Stimulated activated CD4-positive, alpha-beta T cell treated with anti-CD3 and anti-CD28 coated beads, Interleukin-12 subunit alpha, Interleukin-12 subunit beta, amount 100 ng/mL, for 48 hours (primary cell): ENCODE data around the gene SH2D1B.

Experiments used
- DNase-seq, 3 donors: peaks; one replicate each; pipeline ENCODE4 v3.0.0-alpha.2; 2020; ENCODE audit warnings: low read depth in 2 of 3, low spot score in 1 of 3

SH2D1B gene

DNA sequence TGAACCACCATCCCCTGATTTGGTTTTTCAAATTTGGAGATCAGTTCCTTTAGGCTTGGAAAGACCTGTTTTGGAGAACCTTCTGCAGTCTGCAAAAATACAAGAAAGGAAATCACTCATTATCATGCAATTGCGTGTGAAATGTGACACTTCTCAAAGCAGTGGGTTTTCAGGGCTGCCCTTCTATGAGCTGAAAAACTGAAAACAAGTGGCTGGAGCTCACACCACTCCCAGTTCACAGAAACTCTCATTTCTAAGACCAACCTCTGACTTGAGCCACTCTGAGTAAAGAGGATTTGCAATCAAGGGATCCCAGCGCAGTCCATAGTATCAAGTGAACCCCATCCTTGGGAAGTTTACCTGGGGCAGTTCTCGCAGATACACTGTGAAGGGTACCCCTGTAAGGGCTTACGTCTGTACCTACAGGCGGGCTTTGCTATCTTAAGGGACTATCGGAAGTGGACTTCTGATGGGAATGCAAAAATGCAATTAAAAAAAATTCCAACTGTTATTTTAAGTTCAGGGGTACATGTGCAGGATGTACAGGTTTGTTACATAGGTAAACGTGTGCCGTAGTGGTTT lies 12.8 kb downstream of the SH2D1B start:
- no peak for DNase-seq

DNA sequence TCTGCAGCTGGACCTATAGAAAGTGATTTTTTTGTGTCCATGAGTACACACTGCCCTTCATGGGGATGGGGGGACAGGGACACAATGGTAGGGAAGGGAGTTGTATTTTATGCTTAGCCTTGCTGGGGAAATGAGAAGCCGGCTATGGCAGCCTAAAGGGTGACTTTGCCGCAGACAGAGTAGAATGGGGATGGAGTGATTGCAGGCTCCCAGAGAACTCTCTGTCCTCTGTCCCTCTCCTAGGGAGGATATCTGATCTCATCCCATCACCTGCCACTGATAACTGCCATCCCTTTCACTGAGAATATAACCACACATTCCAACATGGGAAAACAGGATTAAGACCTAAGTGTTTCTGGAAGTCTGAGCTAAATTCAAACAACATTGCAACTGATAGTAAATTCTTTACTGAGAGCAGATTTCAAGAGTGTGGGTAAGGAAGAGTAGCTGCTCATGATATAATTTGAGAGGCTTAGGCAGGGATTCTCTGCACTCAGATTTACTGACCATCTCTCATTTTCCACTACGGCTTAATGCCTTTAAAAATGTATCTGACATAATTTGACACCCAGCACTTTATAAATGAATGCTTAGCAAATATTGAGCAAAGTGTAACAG lies 13.9 kb downstream of the SH2D1B start:
- DNase-seq: no peak

DNA sequence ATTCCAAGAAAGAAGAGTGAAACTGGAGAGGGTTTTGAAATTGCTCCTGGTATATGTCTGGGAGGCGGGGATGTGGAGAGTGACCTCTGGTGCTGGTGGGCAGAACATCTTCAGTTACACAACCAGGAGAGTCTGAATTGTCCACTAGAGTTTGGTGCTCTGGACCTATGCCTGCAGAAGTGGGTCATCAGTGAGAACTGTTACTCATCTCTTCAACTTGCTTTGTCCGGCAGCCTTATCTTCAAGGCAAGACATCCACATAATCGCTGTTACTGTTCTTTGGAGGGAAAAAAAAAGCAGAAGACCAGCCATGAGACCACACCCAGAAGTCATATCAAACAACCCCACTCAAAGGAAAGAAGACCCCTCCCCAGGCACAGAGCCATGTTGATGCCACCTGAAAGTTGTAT lies 14.9 kb downstream of the SH2D1B start:
- DNase-seq: no peak

DNA sequence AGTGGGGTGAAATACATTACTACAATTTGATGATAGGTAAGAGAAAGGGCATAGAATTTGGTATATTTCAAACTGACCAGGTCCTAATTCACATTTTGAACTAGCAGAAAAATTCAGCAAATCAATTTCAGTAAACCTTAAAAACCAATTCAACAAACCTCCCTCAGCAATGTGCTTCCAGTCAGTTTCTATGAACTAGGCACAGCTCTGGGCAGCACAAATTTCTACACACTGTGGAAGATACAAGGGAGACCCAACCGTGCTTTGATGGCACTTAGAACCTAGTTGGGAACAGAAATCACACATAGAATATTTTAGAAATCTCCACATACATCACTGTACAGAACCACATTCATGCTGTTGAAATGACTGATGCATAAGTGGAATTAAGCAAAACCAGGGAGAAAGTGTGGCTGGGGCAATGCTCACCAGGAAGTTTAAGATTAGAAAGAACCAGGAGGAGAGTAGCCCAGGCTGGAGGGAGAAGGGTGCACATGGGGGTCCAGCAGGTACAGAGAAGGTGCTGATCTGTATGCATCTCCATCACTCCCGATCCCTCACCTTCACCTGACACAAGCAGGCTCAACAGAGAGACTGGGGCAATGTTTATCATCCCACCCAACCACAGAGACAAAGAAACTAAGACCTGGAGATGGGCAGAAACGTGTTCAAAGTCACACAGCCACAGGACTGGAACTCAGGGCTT lies 15.6 kb downstream of the SH2D1B start:
- no peak for DNase-seq

DNA sequence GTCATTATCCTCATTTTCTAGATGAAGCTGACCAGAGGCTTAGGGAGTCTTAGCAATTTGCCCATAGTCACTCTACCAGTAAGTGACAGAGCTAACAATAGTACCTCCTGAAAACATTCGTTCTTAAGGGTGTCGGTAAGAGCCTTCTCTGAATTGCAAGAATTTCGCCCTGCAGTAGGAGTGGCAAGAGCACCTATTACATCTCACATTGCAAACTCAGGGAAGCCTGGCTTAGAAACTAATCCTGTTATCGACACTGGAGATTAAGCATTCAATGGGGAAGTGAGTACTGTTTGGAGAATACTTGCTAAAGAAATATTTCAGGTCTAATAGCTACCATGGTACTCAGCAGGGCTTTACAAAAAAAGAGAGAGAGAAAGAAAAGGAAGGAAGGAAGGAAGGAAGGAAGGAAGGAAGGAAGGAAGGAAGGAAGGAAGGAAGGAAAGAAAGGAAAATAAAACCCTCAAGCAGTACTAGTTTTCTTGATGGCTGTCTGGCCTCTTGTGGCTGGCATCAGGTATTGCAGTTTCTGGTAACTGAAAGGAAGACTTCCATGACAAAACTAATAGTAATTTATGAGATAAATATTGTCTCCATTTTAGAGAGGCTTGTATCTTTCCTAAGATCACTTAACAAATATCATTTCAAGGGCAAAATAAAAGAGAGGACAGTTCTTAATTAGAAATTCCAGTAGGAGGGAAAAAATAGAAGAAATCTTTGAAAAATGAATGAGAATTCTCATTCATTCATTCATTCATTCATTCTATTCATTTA lies 20.0 kb downstream of the SH2D1B start:
- DNase-seq: peak in 1 of 3 donors; percentile 14

DNA sequence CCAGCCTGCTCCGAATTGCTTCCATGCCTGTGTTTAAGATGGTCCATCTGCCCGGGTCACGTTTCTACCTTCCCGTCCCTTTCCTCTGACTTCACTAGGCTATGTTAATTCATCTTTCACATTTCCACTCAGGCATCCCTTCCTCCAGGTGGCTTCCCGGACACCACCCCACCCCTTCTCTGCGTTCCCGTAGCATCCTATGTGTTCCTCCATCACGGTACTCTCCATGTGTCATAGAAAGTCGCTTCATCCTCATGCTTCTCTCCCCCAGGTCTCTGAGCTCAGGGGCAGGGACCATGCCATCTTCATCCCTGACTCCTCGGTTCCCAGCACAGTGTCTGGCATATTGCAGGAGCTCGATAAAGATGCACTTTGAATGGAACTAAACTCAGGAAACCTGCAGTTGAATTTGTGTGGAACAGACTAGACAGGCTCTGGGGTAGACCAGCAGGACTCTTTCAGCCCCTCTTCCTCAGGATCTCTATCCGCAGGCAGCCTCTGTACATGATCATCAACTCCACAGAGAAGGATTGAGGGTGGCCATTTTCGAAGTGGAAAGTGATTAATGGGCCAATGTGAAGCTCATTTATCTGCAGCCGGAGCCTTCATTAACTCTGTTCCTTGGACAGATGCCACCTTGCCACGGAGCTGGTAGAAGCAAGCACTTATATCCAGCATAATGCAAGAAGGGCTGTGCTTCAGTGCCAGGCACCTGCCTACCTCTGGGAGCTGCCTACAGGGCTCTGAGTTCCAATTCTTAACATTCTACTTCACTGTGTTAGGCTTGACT lies 21.3 kb downstream of the SH2D1B start:
- no peak for DNase-seq

DNA sequence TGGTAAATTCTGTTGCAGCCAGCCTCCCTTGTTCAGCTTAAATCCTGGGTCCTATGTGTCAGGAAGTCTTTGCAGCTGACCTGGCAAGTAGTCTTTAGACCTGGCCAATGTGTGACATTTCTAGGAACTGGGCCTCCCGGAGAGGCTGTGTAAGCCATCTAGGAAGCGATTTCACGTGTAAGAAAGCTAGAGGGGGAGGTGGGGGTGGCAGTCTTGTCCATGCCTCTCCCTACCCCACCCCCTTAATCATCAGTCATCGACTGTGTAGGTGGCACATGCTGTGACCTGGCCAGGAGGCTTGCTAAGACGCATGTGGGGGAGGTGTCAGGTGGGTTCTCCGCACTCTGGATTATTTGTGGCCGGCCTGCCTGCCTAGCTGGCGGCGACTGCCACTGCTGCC lies 22.0 kb downstream of the SH2D1B start:
- DNase-seq: no peak

DNA sequence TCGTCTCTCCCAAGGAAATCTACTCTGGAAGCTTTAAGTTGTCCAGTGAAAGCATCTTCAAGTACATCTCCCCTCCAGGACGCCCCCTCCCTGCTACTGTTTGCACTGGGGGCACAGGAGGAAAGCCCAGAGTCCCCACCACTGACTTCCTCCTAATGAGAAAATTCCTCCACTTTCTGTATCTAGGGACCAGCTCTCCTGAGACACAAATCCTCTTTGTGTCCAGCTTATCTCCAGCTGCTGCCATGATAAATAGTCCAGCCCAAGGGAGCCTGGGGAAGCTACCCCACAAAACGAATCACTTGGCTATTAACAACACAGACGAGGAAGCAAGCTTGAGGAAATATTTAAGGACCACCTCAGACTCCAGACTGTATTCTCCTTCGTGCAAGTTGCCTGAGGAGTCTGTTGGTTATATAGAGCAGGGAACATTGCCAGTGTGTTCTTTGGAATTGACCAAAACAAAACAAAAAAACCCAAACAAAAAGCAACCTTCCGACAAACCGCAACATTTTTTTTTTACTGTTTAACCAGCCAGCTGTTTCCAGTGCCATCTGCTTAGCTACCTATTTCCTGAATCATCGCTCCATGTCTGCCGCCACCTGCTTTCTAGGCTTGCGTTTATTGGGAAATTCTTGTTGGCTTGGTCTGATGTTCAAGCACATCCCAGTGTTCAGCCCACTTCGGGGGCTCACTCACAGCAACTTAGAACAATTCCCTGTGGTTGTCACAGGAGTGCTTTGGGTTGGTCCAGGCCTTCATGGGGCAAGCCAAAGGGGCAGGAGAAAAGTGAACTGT lies 22.7 kb downstream of the SH2D1B start:
- DNase-seq: no peak

DNA sequence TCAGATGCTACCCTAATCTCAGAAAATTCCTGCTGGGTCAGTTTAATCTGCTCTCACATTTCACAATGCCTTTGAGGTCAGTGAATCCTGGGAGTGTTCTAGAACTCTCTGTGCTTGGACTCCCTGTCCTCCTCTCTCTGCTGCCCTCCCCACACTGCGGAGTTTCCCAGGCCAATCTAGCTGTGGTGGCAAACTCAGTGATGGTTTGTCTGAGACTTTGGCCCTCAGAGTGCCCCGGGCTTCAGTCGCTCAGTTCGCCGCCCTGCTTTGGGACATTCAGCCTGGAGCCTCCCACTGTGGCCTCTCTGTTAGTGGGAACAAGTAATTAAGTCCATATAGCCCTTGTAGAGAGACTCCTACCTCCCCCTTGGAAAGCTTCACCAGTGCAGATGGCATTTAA lies 23.3 kb downstream of the SH2D1B start:
- DNase-seq: no peak

DNA sequence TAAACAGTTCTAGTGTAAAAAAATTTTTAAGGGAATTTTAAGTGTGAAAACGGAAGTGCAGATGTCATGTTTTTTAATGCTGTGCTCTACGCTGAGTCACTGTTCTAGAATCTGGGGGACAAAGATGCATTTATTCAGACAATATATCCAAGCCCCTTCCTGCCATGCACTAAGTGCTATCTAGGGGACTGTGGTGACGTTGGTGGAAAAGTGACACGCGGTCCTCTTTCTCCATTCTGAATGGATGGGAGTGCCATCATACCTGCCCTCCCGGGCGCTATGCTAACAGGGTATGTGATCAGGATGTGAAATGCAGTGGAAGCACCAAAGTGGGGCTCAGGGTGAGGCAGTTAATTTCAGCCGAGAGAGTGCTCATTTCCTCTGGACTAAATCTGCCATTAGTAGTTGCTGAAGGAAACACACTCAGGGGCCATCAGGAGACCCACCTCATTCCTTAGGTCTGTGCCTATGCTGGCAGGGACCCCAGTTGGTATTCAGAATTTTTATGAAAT lies 23.8 kb downstream of the SH2D1B start:
- DNase-seq: no peak

DNA sequence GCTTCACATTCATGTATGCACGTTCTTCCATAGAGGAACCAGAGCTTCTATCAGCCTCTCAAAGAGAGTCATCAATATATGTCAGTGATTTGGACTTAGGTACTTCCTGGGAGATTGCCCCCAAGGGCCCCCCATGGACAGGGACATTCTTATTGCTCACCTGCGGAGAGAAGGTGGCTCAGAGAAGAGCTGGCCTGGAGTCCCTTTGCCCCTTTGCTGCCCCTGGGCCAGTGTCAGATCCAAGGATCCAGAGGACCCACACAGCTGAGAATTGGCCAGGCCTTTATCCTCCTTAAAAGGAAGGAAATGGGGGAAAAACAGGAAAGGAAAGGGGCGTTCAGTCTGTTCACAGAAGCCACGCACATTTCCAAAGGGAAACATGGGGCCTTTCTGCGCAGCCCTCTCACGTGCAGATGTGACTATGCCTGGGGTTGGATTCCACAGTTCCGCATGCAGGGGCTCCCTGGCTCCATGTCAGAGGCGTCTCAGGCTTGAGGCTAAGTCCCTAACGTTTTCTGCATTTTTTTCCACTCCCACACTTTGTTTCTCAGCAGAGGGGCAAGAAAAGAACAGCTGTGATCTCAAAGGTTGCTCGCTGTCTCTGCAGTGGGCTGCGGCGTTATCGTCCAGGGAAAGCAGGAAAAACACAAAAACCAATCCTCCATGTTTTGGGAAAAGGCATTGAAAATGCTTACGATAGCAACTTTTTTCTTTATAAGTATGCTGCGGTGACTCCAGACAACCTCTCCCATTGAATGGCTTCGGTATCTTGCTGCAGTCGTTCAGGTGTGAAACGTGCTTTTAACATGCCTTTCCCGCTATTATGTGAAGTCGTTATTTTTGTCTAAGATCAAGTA lies 24.5 kb downstream of the SH2D1B start:
- no peak for DNase-seq

DNA sequence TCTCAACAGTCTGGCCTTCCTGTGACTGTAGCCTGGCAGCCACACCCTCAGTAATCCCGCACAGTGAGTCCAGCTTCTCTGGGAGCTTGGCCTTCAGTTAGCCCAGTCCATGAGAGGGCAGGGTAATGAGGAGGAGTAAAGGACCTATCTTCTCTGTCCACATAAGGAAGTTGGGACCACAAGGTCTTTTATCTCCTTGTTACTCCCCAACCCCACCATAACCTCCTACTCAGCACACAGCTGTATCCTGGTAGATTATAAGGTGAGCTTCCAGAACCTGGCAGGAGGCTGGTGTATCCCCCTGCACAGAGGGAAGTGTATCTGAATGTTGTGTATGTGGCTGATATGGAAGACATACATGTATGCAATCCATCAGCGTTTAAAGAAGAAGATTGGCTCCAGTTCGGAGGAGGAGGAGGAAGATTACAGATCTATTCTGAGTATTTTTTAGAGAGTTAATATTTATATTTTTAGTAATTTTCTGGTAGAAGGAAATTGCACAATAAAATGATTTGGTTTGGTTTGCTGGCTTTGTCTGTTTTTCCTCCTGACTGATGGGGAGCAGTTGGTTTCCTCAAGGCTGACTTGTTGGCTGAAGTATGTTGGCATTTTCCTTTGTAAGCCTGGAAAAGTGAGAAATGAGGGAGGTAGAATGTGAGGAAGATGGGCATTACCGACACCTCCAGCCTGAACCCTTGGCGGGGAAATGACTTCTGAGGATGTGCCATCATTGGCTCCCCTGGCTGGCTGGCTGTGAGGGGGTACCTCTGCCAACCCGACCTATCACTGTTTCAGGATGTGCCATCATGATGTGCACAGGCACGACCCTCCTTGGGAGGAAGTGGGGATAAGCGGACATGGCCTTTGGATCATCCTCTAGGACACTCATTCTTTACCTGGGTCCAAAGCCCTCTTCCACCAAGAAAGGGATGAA lies 25.4 kb downstream of the SH2D1B start:
- DNase-seq: no peak

DNA sequence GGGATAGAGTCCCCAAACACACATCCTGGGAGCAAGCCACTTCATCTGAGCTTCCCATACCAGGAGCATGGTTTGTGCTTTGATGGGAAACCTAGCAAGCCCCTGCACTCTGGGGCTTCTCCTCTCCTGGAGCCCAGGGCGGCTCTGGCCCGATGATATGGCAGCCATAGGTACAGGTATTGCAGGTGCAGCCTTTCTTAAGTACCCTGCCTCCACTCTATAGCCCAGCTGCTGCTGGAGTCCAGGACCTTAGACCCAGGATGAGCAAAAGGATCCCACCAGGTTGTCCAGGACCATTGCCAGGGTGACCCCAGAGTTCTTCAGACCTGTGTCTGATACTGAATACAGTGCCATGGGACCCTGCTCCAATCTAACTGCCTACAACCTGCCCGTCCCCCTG lies 26.2 kb downstream of the SH2D1B start:
- DNase-seq: no peak

DNA sequence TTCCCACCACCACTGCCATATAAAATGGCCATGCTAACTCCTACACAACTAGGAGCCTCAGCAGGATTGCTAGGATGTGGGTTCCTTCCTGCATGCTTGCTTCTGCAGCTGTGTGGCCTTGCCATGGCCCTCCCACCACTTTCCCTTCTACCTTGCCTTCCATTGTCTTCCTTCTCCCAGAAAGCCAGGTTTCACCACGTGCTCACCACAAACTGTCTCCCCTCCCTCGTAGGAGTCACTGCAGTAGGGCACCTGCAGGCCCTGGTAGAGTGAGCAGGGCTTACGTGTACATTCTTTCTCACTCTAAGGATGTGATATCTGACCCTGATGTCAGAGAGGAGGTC lies 26.7 kb downstream of the SH2D1B start:
- no peak for DNase-seq

DNA sequence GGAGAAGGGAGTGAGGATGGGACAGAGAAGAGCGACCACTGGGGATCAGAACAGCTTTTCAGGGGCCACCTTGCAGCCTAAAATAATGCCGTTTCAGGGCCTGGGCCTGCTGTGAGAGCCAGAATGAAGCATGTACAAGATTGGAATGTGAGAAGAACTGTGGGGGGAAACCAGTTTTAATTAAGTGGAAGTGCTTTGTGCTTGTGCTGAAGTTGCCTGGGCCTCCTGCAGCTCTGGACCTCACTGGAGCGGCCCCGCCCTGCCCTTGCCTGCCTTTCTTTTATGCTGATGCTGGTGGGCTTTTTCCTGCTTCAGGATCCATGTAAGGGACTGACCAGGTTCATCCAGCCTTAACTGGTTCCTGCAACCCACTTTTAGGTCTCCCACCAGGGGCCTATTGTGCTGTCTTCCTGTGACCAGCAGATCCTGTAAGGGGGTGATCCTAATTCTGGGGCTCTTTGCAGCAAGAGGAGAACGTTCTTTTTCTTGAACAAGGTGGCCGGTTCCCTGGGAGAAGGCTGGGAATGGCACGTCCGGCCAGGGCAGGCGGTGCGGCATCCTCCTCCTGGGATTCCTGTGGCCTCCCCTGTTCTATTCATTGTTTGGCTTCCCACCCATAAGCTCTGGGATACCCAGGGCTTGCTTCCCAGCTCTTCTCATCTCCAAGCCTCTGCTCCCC lies 27.2 kb downstream of the SH2D1B start:
- no peak for DNase-seq

DNA sequence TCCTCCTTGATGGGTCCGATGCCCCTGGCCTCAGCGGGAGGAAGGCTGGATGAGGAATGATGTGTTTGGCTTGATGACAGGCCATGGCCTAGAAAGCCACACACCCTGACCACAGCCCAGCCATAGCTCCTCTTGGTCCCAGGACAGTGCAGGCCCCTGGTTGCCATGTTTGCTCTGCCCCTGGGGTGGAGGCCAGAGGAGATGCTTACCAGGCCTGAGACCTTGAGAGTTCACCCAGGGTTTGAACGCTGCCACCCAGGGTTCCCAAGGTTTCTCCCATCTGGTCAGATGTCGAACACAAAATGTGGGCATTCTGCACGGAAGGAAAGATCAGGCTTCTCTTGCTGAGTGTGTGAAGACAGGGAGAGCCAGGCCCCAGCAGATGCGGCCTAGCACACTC lies 27.8 kb downstream of the SH2D1B start:
- no peak for DNase-seq

DNA sequence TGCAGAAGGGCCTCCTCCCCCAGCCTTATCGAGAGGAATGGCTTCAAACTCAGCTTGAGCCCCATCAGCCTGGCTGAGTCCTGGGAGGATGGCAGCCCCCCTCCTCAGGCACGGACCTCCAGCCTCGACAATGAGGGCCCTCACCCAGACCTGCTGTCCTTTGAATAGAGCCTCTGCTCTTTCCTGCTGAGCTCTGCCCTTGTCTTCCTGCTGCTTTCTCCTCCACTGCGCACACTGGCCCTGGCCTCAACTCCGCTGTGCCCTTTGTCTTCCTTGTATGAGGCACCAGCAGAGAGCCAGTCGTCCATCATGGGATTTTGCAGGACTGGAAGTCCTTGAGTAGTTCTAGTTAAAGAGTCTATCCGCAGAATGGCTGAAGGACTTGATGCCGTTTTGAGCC lies 28.4 kb downstream of the SH2D1B start:
- DNase-seq: no peak

DNA sequence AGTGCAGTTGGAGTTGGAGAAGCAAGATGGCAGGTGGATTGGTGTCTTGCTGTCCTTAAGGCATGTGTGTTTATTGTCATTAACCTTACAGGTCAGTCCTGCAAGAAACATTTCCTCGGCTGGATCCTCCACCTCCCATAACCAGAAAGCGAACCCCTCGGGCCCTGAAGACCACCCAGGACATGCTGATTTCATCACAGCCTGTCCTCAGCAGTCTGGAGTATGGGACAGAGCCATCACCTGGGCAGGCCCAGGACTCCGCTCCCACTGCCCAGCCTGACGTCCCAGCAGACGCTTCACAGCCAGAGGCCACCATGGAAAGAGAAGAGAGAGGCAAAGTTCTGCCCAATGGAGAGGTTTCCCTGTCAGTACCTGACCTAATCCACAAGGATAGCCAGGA lies 28.8 kb downstream of the SH2D1B start:
- DNase-seq: no peak
